Thyroid gland (tissue), 4 donors: ENCODE data around the gene ASB2.

Experiments used
- CTCF ChIP-seq, 6 experiments: fragments of 200-600 bp in 3 of 6; fragments of 450-650 bp in 3 of 6; sonication (generic) in 3 of 6; IDR thresholded peaks; one replicate each; pipeline ENCODE4 v1.5.1; 2016 to 2019; ENCODE audit warnings: antibody characterized with exemption in 6 of 6, mild to moderate bottlenecking in 2 of 6, inconsistent platforms in 1 of 6, moderate library complexity in 1 of 6
- POLR2A ChIP-seq, 2 donors: fragments of 450-650 bp; IDR thresholded peaks; one replicate each; pipeline ENCODE4 v1.6.1; 2017; ENCODE audit warnings: antibody characterized with exemption in 2 of 2, mild to moderate bottlenecking in 2 of 2, moderate library complexity in 1 of 2

GRCh38 chr14:93923626-93924025 lies 52.7 kb downstream of the ASB2 start:
- no peak for TF ChIP-seq CTCF (IDR thresholded peaks at IDR 0.05)
- no peak for TF ChIP-seq POLR2A (IDR thresholded peaks at IDR 0.05)
